T-helper 2 cell treated with Interferon-gamma antibody and Interleukin-4, amounts not matched to agents 5 μg/mL and 100 μg/mL, for 36 hours (primary cell): Measurements from ENCODE around the gene KCNC3.

Experiments
- DNase-seq: peaks from one replicate; pipeline ENCODE4 v3.0.0; 2021; ENCODE audit warnings: low spot score
- H3K27ac Mint-ChIP-seq: one replicate; pipeline ENCODE4 v1.8.0; 2021; ENCODE audit warnings: mild to moderate bottlenecking, mixed read lengths
- H3K27me3 Mint-ChIP-seq: one replicate; pipeline ENCODE4 v1.8.0; 2021; ENCODE audit warnings: low read depth, mixed read lengths
- H3K36me3 Mint-ChIP-seq: one replicate; pipeline ENCODE4 v1.8.0; 2021; ENCODE audit warnings: low read depth, mixed read lengths
- H3K4me1 Mint-ChIP-seq: one replicate; pipeline ENCODE4 v1.8.0; 2021; ENCODE audit warnings: low read depth, mixed read lengths
- H3K4me3 Mint-ChIP-seq: one replicate; pipeline ENCODE4 v1.8.0; 2022; ENCODE audit warnings: mild to moderate bottlenecking, moderate library complexity, mixed read lengths
- H3K9me3 Mint-ChIP-seq: one replicate; pipeline ENCODE4 v1.8.0; 2021; ENCODE audit warnings: mixed read lengths

KCNC3 gene

GRCh38 chr19:50329146-50329925 is at the start of gene KCNC3:
Gene KCNC3, minus strand, starts transcription at chr19:50329377. Its CDS starts 295 bp downstream, at chr19:50329082.
- peaks cover 57% of the 10 kb centered on the region for H3K4me1 Mint-ChIP-seq
- H3K4me3 Mint-ChIP-seq: peak within 1 kb of the TSS; percentile 82
- peaks cover 17% of the 10 kb centered on the region for H3K27me3 Mint-ChIP-seq
- H3K9me3 Mint-ChIP-seq: no peaks in the 10 kb centered on the region
- H3K27ac Mint-ChIP-seq: peak within 1 kb of the TSS; percentile 91
- peak; percentile 97 for DNase-seq
- peaks cover 1% of the 10 kb centered on the region for H3K36me3 Mint-ChIP-seq

DNA sequence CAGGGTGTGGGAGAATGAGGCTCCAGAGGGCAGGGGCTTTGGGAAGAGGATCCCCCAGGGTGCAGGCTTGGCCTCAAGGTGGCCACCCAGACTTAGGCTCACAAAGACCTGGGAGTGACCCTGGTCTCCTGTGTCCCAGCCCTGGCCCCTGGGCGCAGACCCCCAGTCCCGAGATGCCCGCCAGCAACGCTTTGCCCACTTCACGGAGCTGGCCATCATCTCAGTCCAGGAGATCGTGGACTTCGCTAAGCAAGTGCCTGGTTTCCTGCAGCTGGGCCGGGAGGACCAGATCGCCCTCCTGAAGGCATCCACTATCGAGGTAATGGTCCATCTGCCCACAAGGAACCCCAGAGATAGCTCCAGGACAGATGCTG is 49.7 kb upstream of the KCNC3 start:
- DNase-seq: no peak
- no peak overlapping the region for H3K4me3 Mint-ChIP-seq
- no peaks in the 10 kb centered on the region for H3K27me3 Mint-ChIP-seq
- H3K27ac Mint-ChIP-seq: no peak overlapping the region
- H3K4me1 Mint-ChIP-seq: peaks cover 20% of the 10 kb centered on the region
- H3K36me3 Mint-ChIP-seq: peaks cover 40% of the 10 kb centered on the region
- no peaks in the 10 kb centered on the region for H3K9me3 Mint-ChIP-seq

DNA sequence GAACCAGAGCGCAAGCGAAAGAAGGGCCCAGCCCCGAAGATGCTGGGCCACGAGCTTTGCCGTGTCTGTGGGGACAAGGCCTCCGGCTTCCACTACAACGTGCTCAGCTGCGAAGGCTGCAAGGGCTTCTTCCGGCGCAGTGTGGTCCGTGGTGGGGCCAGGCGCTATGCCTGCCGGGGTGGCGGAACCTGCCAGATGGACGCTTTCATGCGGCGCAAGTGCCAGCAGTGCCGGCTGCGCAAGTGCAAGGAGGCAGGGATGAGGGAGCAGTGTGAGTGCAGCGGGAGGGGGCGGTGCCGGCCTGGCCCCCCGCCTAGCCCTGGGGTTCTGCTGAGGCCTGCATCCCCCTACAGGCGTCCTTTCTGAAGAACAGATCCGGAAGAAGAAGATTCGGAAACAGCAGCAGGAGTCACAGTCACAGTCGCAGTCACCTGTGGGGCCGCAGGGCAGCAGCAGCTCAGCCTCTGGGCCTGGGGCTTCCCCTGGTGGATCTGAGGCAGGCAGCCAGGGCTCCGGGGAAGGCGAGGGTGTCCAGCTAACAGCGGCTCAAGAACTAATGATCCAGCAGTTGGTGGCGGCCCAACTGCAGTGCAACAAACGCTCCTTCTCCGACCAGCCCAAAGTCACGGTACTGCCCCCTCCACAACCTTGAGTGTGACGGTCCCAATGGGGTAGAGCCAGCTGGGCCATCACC is 49.1 kb upstream of the KCNC3 start:
- no peaks in the 10 kb centered on the region for H3K27me3 Mint-ChIP-seq
- peaks cover 15% of the 10 kb centered on the region for H3K4me1 Mint-ChIP-seq
- no peaks in the 10 kb centered on the region for H3K9me3 Mint-ChIP-seq
- peak overlapping the region; percentile 47 for H3K27ac Mint-ChIP-seq
- no peak overlapping the region for H3K4me3 Mint-ChIP-seq
- peaks cover 40% of the 10 kb centered on the region for H3K36me3 Mint-ChIP-seq
- no peak for DNase-seq

- H3K36me3 Mint-ChIP-seq: peaks cover 38% of the 10 kb centered on the region
- H3K9me3 Mint-ChIP-seq: no peaks in the 10 kb centered on the region
- H3K27me3 Mint-ChIP-seq: no peaks in the 10 kb centered on the region
- H3K4me1 Mint-ChIP-seq: peaks cover 13% of the 10 kb centered on the region
- no peak for DNase-seq
- no peak overlapping the region for H3K27ac Mint-ChIP-seq
- peak overlapping the region; percentile 88 for H3K4me3 Mint-ChIP-seq
These were observed 48.3 kb upstream of the KCNC3 start for GRCh38 chr19:50377517-50377916.

- Mint-ChIP-seq H3K36me3 (peaks cover 38% of the 10 kb centered on the region), H3K4me3 (peak overlapping the region; percentile 88), H3K27ac (peak overlapping the region; percentile 98), H3K4me1 (peaks cover 13% of the 10 kb centered on the region), H3K27me3 (no peaks in the 10 kb centered on the region), H3K9me3 (no peaks in the 10 kb centered on the region)
- DNase-seq: no peak
These were observed 47.9 kb upstream of the KCNC3 start for GRCh38 chr19:50377051-50377461.

DNA sequence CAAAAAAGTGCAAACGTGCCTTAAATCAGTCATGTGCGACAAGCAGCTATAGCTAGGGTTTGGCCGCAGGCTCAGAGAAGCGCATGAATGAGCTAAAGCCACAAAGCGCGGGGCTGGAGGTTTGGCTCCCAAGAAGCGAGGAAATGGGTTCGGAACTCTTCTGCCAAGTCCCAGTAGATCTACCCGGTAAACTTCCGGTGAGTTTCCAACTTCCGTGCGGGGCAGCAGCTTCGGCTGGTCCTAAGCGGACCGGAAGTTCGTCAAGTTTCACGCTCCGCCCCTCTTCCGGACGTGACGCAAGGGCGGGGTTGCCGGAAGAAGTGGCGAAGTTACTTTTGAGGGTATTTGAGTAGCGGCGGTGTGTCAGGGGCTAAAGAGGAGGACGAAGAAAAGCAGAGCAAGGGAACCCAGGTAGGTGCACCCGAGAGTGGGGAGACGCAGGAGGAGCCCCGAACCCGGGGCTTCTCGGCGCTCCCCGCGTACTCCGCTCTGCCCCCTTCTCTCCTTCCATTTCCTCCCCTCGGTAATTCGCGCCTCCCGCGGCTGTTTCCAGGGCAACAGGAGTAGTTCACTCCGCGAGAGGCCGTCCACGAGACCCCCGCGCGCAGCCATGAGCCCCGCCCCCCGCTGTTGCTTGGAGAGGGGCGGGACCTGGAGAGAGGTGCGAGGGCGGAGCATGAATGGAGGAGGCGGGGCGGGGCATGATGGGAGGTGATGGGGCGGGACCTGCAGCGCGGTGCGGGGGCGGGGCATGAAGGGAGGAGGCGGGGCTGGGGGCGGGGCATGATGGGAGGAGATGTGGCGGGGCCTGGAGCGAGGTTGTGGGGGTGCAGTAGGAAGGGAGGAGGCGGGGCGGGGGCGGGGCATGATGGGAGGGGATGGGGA is 47.2 kb upstream of the KCNC3 start, which contains the start of gene NR1H2:
NR1H2 (plus strand) TSS at position 292 of the 885 bp plus-strand sequence. CDS start 1,149 bp downstream, outside the sequence.
- Mint-ChIP-seq H3K9me3 (no peaks in the 10 kb centered on the region), H3K4me1 (peaks cover 13% of the 10 kb centered on the region), H3K27me3 (no peaks in the 10 kb centered on the region), H3K4me3 (peak within 1 kb of the TSS; percentile 88), H3K27ac (peak within 1 kb of the TSS; percentile 98), H3K36me3 (peaks cover 36% of the 10 kb centered on the region)
- DNase-seq: peak; percentile 93

DNA sequence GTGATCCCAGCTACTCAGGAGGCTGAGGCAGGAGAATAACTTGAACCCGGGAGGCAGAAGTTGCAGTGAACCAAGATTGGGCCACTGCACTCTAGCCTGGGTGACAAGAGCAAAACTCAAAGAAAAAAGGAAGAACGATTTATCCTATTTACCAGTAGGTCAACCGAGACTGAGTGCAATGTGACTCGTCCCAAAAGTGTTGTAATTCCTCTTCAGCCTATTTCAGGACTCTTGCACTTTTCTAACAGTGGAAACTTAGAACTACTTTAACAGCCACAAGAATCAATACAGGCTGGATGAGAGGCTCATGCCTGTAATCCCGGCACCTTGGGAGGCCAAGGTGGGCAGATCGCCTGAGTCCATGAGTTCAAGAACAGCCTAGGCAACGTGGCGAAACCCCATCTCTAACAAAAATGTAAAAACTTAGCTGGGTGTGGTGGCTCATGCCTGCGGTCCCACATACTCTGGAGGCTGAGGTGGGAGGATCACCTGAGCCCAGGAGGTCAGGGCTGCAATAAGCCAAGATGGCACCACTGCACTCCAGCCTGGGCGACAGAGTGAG is 42.8 kb upstream of the KCNC3 start:
- H3K4me3 Mint-ChIP-seq: no peak overlapping the region
- H3K9me3 Mint-ChIP-seq: no peaks in the 10 kb centered on the region
- no peaks in the 10 kb centered on the region for H3K27me3 Mint-ChIP-seq
- H3K36me3 Mint-ChIP-seq: peaks cover 3% of the 10 kb centered on the region
- DNase-seq: no peak
- H3K4me1 Mint-ChIP-seq: peaks cover 18% of the 10 kb centered on the region
- no peak overlapping the region for H3K27ac Mint-ChIP-seq

GRCh38 chr19:50368649-50369570 is 39.7 kb upstream of the KCNC3 start:
- Mint-ChIP-seq H3K4me1 (peaks cover 24% of the 10 kb centered on the region), H3K27ac (peak overlapping the region; percentile 82), H3K4me3 (peak overlapping the region; percentile 92), H3K27me3 (no peaks in the 10 kb centered on the region), H3K9me3 (no peaks in the 10 kb centered on the region), H3K36me3 (no peaks in the 10 kb centered on the region)
- peak; percentile 76 for DNase-seq

- H3K27ac Mint-ChIP-seq: peak within 1 kb of the TSS; percentile 80
- H3K4me1 Mint-ChIP-seq: peaks cover 42% of the 10 kb centered on the region
- H3K4me3 Mint-ChIP-seq: peak within 1 kb of the TSS; percentile 47
These were observed 36.5 kb upstream of the KCNC3 start, which contains the start of gene NAPSA for GRCh38 chr19:50365434-50366306. Gene NAPSA, minus strand, starts transcription at chr19:50365639. Its CDS starts 18 bp downstream, at chr19:50365621.

DNA sequence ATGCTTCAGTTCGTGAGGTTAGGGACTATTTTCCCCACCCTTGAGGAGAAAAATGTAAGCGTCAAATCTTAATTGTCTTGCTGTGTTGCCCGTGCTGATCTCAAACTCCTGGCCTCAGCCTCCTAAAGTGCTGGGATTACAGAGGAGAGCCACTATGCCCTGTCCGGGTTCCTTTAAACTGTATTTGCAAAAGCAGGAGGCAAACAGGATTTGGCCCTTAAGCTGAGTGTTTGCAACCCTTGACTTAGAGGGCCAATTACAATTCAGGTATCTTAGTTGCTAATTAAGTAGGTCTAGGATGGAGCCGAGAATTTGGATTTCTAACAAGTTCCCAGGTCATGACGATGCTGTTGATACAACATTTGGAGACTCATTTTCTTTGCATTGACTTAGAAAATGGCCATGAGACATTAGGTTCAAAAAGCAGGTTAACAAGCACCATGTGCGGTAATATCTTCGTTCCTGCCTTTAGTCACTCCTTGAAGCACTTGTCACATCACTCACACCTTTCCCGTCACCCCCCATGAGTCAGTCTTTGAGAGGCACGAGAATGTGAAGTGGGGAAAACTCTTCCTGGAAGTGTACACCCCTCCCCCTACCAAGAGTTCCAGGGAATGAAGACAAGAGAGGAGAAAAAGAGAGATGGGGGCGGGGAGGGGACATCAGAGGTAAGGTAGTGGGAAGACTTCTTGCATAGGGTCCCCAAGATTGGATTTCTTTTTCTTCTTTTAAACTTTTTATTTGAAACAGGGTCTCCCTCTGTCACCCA is 33.7 kb upstream of the KCNC3 start:
- Mint-ChIP-seq H3K27ac (peak overlapping the region; percentile 77), H3K4me1 (peaks cover 51% of the 10 kb centered on the region), H3K36me3 (peaks cover 2% of the 10 kb centered on the region), H3K27me3 (no peaks in the 10 kb centered on the region), H3K9me3 (no peaks in the 10 kb centered on the region), H3K4me3 (peak overlapping the region; percentile 47)
- peak; percentile 53 for DNase-seq

More at GRCh38 chr19:50365434-50366306, 36.5 kb upstream of the KCNC3 start, which contains the start of gene NAPSA:
- DNase-seq: no peak
- Mint-ChIP-seq H3K9me3 (no peaks in the 10 kb centered on the region), H3K36me3 (no peaks in the 10 kb centered on the region), H3K27me3 (no peaks in the 10 kb centered on the region)

DNA sequence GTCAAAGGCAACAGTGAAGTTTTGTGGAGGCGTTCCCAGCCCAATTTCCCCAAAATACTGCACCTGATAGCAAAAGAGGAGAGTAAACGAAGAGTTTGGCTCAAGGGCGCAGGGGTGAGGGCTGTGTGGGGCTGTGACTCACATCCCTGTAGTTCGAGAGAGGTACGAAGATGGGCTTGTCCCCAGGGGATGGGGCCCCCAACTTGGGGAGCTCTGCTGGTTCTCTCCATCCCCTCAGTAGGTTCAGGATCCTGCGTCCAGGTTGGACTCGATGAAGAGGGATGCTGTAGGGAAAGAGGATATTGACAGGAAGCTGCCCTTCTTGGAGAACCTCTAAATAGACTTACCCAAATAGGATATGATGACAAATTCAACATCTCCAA is 32.8 kb upstream of the KCNC3 start:
- no peaks in the 10 kb centered on the region for H3K9me3 Mint-ChIP-seq
- H3K27me3 Mint-ChIP-seq: no peaks in the 10 kb centered on the region
- no peak for DNase-seq
- H3K36me3 Mint-ChIP-seq: peaks cover 2% of the 10 kb centered on the region
- peaks cover 51% of the 10 kb centered on the region for H3K4me1 Mint-ChIP-seq
- peak overlapping the region; percentile 66 for H3K27ac Mint-ChIP-seq
- H3K4me3 Mint-ChIP-seq: no peak overlapping the region
